ENCODE measurements around the gene MUC3A.

MUC3A gene

GRCh38 chr7:100944138-100944537 is 5.2 kb upstream of the MUC3A start:
- no peak for DNase-seq (ENCODE audit: low spot score)

GRCh38 chr7:100946111-100946510 is 3.2 kb upstream of the MUC3A start:
- no peak for DNase-seq (ENCODE audit: low spot score)

GRCh38 chr7:100946766-100947365 is 2.5 kb upstream of the MUC3A start:
- no peak for DNase-seq (ENCODE audit: low spot score)

GRCh38 chr7:100947792-100948191 is 1.5 kb upstream of the MUC3A start:
- no peak for DNase-seq (ENCODE audit: low spot score)

GRCh38 chr7:100949933-100950443 is 654 bp downstream of the MUC3A start:
- no peak for DNase-seq (ENCODE audit: low spot score)

GRCh38 chr7:100951172-100951571 is 1.8 kb downstream of the MUC3A start:
- DNase-seq (ENCODE audit: low spot score): no peak

GRCh38 chr7:100951888-100952560 is 2.7 kb downstream of the MUC3A start:
- no peak for DNase-seq (ENCODE audit: low spot score)

- DNase-seq (ENCODE audit: low spot score): no peak
These were observed 3.3 kb downstream of the MUC3A start for GRCh38 chr7:100952641-100953040.

- no peak for DNase-seq (ENCODE audit: low spot score)
These were observed 8.6 kb downstream of the MUC3A start for GRCh38 chr7:100957832-100958421.

GRCh38 chr7:100959894-100960293 is 10.6 kb downstream of the MUC3A start:
- DNase-seq (ENCODE audit: low spot score): no peak

GRCh38 chr7:100962537-100962936 is 13.2 kb downstream of the MUC3A start:
- DNase-seq (ENCODE audit: low spot score): no peak

- DNase-seq (ENCODE audit: low spot score): no peak
These were observed 14.1 kb downstream of the MUC3A start for GRCh38 chr7:100963386-100963785.

- no peak for DNase-seq (ENCODE audit: low spot score)
These were observed 14.5 kb downstream of the MUC3A start for GRCh38 chr7:100963874-100964273.

GRCh38 chr7:100964630-100965029 is 15.3 kb downstream of the MUC3A start:
- no peak for DNase-seq (ENCODE audit: low spot score)

GRCh38 chr7:100965045-100965722 is 15.8 kb downstream of the MUC3A start:
- no peak for DNase-seq (ENCODE audit: low spot score)

GRCh38 chr7:100965723-100966541 is 16.6 kb downstream of the MUC3A start:
- no peak for DNase-seq (ENCODE audit: low spot score)

- no peak for DNase-seq (ENCODE audit: low spot score)
These were observed 17.4 kb downstream of the MUC3A start for GRCh38 chr7:100966542-100967291.

- no peak for DNase-seq (ENCODE audit: low spot score)
These were observed 18.0 kb downstream of the MUC3A start for GRCh38 chr7:100967292-100967863.

- DNase-seq (ENCODE audit: low spot score): no peak
These were observed 18.7 kb downstream of the MUC3A start for GRCh38 chr7:100968031-100968430.

GRCh38 chr7:100968650-100969049 is 19.3 kb downstream of the MUC3A start:
- no peak for DNase-seq (ENCODE audit: low spot score)

Measured in left forelimb (tissue), 1 donor.